ENCODE data around the gene CATSPER1.
A peak's percentile ranks its signal among the peaks of the same experiment; 100 is the strongest.
"Not testable (repeated sequence)": the region's sequence is repeated elsewhere in the genome, so short reads cannot be mapped to it uniquely, and the experiment has no call there.

The CATSPER1 gene

GRCh38 chr11:66020618-66021357 lies 5.5 kb downstream of the CATSPER1 start:
- DNase-seq (ENCODE audit: low read depth), result peak; percentile 69

- no peak for DNase-seq (ENCODE audit: low read depth)
Measured at GRCh38 chr11:66020212-66020611, 6.1 kb downstream of the CATSPER1 start.

- DNase-seq (ENCODE audit: low read depth), result no peak
Measured at GRCh38 chr11:66017321-66017720, 9.0 kb downstream of the CATSPER1 start.

GRCh38 chr11:66016793-66017177 lies 9.5 kb downstream of the CATSPER1 start:
- no peak for DNase-seq (ENCODE audit: low read depth)

- DNase-seq (ENCODE audit: low read depth), result no peak
Measured at GRCh38 chr11:66015936-66016792, 10.1 kb downstream of the CATSPER1 start.

- DNase-seq (ENCODE audit: low read depth), result peak; percentile 68
Measured at GRCh38 chr11:66015454-66015881, 10.8 kb downstream of the CATSPER1 start.

GRCh38 chr11:66014804-66015453 lies 11.3 kb downstream of the CATSPER1 start:
- no peak for DNase-seq (ENCODE audit: low read depth)

- no peak for DNase-seq (ENCODE audit: low read depth)
Measured at GRCh38 chr11:66013762-66014100, 12.5 kb downstream of the CATSPER1 start.

- no peak for DNase-seq (ENCODE audit: low read depth)
Measured at GRCh38 chr11:66012946-66013761, 13.1 kb downstream of the CATSPER1 start.

- no peak for DNase-seq (ENCODE audit: low read depth)
Measured at GRCh38 chr11:66012371-66012945, 13.8 kb downstream of the CATSPER1 start.

GRCh38 chr11:66011785-66012303 lies 14.4 kb downstream of the CATSPER1 start, which contains the start of gene CST6:
CST6 (plus strand) TSS chr11:66012008; CDS start chr11:66012045, 37 bp downstream.
- no peak for DNase-seq (ENCODE audit: low read depth)

- no peak for DNase-seq (ENCODE audit: low read depth)
Measured at GRCh38 chr11:66011239-66011784, 15.0 kb downstream of the CATSPER1 start.

GRCh38 chr11:66010036-66010435 lies 16.2 kb downstream of the CATSPER1 start:
- DNase-seq (ENCODE audit: low read depth), result not testable (repeated sequence)

GRCh38 chr11:66008468-66009101 lies 17.7 kb downstream of the CATSPER1 start:
- no peak for DNase-seq (ENCODE audit: low read depth)

GRCh38 chr11:66008095-66008467 lies 18.2 kb downstream of the CATSPER1 start:
- no peak for DNase-seq (ENCODE audit: low read depth)

- DNase-seq (ENCODE audit: low read depth), result no peak
Measured at GRCh38 chr11:66007201-66007634, 19.1 kb downstream of the CATSPER1 start.

GRCh38 chr11:66006891-66007176 lies 19.4 kb downstream of the CATSPER1 start:
- no peak for DNase-seq (ENCODE audit: low read depth)

- DNase-seq (ENCODE audit: low read depth), result no peak
Measured at GRCh38 chr11:66006134-66006890, 20.0 kb downstream of the CATSPER1 start.

GRCh38 chr11:66004186-66004585 lies 22.1 kb downstream of the CATSPER1 start:
- DNase-seq (ENCODE audit: low read depth), result no peak

GRCh38 chr11:66003291-66003690 lies 23.0 kb downstream of the CATSPER1 start:
- DNase-seq (ENCODE audit: low read depth), result no peak

Data from fibroblast of gingiva (primary cell).